RPMI8226 (cell line): ENCODE measurements around the gene PPP2R2C.

Experiments
- DNase-seq: peaks from one replicate; pipeline ENCODE4 v3.0.0-alpha.2; 2015

PPP2R2C gene

DNA sequence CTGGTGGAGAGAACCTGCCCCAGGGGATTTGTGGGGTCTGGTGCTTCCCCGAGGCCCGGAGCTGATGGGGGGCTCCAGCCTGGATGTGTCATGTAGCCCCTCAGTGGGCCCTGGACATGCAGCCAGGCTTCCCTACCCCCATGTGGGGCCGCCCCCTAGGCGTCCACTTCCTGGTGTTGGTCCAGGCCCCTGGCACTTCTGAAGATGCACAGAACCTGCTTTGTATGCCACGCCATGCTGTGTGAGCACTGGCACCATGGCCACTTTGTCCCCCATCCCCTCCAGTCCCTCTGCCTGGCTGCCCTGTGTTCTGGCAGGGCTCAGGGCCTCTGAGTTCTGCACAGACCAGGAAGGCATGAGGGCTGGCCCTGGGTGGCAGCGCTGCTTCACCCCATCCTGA, 173.6 kb downstream of the PPP2R2C start:
- DNase-seq, result no peak

DNA sequence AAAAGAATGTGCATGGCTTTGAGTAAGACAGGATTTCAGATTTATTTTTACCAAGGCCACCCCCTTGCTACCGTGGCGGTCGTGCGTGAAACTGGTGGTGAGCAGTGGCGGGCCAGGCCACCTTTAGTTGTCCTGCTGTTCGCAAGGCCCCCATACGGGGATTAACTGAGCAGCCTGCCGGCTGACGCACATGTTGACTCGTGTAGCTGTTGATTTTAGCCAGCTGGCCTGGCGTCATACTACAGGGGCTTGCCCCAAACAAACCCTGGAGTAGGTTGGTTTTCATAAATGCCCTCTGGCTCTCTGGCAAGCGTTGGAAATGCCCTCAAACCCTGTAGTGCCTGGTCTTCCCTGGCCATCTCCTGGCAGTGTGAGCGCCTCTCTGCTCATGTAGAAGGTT, 174.4 kb downstream of the PPP2R2C start:
- no peak for DNase-seq

DNA sequence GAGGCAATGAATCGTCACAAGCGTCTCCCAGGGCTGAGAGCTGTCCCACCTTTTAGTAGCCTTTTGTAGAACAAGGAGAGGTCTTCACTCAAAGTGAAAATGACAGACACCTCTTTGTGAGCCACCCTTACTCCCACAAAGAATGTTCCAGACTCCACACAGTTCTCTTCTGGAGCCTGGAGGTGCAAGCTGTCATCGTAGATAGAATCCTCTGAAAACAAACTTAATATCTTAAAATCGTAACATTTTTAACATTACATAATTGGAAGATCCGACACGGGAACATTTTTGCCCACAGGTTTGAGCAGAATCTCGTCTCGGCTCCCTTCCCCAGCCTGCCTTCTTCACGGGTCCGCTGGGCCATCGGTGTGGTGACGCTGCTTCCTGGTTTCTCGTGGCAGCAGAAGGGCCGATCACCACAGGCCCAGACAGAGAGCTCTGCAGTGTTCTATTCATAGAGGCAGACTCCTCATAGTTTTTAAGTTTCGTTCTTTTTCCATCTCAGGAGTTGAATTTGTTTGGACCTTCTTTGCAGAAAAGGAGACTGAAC, 175.1 kb downstream of the PPP2R2C start:
- DNase-seq, result no peak

GRCh38 chr4:6296026-6296425, 176.4 kb downstream of the PPP2R2C start:
- DNase-seq, result no peak

- no peak for DNase-seq
Observed at GRCh38 chr4:6295495-6295894, 176.9 kb downstream of the PPP2R2C start.

- no peak for DNase-seq
Observed at GRCh38 chr4:6294705-6295421, 177.6 kb downstream of the PPP2R2C start.

GRCh38 chr4:6293661-6294060, 178.8 kb downstream of the PPP2R2C start:
- no peak for DNase-seq

GRCh38 chr4:6293097-6293445, 179.3 kb downstream of the PPP2R2C start:
- DNase-seq, result no peak

DNA sequence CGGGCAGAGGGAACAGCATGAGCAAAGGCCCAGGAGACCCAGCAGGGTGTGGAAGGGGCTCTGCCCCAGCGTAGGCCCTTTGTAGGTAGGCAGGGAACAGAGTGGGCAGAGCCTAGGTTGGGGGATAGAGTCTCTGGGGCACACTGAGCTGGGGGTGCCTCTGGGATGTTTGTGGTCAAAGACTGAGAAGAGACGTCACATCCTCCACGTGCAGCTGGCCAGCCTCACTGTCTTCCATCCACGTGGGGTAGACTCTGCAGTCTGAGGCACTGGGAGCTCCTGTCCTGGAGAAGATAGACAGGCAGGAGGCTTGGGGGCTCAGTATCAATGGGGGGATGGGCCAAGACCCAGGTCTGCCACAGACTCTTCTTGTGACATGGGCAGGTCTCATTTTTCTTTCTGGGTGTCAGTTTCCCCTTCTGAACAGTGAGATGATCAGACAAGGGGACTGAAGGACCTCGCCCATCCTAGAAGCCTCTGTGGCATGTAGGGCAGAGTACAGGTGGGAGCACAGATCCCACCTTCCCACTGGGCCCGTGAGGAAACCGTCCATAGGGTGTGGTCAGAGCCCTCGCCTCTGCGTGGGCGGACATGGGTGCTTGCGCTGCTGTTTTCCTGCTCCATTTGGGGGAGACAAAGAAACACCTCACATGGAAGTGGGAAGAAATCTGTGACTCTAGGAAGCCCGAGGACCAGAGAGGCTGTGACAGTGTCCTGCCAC, 179.9 kb downstream of the PPP2R2C start:
- no peak for DNase-seq

- DNase-seq, result no peak
Observed at GRCh38 chr4:6291784-6292297, 180.6 kb downstream of the PPP2R2C start.

DNA sequence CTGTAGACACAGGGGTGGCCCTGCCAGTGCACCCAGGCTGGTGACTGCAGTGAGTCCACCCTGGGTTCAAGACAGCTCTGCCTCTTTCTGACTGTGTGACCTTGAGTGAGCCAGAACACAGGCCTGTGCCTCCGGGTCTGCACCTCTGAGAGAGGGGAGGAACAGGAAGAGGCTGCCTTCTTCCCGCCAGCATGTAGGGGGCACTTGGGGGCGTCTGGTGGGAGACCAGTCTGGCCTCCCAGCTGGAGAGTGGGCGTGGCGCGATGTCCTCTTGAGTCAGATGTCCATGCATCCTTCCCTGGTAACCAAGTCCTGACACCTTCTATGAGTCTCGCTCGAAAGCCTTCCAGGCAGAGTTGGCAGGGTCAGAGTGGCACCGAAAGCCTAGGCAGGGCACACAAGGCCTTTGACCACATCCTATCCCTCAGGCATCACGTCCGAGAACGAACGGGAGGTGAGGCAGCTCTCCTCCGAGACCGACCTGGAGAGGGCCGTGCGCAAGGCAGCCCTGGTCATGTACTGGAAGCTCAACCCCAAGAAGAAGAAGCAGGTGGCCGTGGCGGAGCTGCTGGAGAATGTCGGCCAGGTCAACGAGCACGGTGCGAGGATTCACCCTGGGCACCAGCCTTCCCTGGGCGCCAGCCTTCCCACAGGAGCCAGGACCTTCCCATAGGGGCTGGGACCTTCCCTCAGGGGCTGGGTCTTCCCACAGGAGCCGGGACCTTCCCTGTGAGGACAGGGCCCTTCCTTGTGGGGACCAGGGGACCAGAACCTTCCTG, 181.5 kb downstream of the PPP2R2C start:
- no peak for DNase-seq

GRCh38 chr4:6290256-6290655, 182.2 kb downstream of the PPP2R2C start:
- DNase-seq, result no peak

DNA sequence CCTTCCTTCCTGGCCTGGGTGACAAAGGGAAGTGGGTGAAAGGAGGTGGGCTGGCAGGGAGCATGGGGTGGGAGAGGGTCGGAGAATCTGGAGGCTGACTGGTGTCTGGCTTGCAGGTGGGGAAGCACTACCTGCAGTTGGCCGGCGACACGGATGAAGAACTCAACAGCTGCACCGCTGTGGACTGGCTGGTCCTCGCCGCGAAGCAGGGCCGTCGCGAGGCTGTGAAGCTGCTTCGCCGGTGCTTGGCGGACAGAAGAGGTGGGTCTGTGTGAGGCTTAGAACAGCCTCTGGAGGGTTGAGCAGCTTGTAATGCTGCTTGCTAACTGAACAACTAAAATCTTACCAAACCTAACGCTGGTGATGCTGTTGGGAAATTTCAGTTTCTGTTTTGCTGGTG, 183.5 kb downstream of the PPP2R2C start:
- DNase-seq, result no peak

GRCh38 chr4:6288342-6288741, 184.1 kb downstream of the PPP2R2C start:
- no peak for DNase-seq

DNA sequence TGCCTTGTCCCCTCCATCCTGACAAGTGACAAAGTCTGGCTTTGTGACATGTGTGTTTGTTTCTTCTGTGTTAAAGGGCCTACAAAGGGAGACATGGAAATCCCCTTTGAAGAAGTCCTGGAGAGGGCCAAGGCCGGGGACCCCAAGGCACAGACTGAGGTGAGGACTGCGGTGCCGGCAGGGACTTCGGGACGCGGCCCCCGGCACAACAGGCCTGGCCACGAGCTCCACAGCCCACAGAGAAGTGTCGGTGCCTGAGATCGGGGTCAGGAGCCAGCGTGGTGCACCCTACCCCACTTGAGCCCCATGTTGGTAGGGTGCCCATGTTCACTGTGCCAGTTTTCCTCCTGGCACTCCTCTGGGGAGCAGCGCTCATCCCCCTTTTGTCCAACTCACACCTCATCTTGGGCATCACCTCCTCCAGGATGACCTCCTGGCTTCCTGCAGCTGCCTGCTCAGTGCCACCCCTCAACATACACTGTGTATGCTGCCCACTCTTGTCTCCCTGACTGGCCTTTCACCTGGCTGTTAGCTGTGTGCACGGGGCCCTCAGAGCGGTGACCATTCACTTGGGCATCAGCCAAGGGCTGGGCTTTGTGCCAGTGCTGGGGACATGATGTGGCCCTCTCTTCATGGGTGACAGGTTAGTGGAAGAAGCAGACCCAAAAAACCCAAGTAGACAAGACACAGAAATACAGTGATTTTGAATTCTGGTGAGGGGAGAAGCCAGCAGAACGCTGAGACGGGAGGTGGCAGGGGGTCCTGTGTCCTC, 185.2 kb downstream of the PPP2R2C start:
- DNase-seq, result no peak

GRCh38 chr4:6283282-6283681, 189.1 kb downstream of the PPP2R2C start:
- DNase-seq, result no peak

DNA sequence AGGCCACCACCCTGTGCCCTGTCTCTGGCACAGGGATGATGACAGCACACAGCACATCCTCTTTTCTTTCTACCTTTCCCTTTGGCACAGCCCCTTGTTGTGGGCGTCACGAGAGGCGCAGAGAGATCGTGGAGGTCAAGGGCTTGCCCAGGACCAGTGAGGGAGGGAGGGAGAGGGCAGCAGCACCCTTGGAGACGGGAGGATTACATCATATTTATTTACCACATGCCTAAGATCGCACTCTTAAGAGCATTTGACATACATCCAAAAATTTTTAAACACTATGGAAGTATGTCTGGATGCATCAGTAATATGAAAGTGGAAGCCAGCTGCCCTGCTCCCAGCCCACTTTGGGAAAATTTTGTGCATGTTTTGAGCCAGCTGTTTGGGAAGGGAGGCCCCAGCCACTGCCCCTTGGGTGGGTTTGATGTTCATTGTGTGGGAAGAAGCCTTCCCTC, 190.1 kb downstream of the PPP2R2C start:
- DNase-seq, result no peak

DNA sequence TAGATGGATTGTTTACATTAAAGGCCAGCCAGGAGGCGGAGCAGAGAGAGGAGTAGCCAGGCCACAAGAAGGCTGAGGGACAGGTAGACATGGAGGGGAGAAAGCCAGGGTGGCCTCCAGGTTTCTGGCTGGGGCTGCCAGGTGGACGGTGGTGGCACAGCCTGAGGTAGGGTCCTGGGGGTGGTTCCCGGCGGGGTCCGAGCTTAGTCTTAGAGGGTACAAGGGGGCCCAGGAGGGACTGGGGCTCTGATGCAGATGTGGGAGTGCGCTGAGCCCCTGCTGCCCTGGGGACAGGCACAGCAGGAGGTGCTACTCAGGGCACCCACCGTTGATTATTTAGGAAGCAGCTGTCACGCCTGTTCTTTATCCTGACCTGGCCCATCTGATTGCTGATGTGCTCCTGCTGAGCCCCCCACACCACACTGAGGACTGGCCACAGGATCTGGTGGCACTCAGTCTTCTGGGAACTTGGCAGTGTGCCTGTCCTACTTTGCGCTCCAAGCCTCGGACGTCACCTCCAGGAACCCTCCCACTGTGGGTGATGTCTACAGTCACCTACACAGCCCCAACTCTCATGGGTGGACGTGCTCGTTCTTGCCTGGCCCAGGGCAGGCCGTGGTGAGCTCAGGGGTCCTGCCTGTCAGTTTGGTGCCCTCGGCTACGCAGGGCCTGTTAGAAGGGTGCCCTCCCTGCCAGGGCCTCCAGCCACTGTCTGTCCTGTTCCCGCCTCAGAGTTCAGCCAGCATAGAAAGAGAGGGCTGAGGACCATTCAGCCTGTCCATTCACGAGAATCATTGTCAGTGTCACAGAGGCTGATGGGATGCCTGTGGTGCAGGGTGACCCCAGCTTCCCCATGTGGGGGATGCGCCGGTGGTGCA, 190.7 kb downstream of the PPP2R2C start:
- no peak for DNase-seq

DNA sequence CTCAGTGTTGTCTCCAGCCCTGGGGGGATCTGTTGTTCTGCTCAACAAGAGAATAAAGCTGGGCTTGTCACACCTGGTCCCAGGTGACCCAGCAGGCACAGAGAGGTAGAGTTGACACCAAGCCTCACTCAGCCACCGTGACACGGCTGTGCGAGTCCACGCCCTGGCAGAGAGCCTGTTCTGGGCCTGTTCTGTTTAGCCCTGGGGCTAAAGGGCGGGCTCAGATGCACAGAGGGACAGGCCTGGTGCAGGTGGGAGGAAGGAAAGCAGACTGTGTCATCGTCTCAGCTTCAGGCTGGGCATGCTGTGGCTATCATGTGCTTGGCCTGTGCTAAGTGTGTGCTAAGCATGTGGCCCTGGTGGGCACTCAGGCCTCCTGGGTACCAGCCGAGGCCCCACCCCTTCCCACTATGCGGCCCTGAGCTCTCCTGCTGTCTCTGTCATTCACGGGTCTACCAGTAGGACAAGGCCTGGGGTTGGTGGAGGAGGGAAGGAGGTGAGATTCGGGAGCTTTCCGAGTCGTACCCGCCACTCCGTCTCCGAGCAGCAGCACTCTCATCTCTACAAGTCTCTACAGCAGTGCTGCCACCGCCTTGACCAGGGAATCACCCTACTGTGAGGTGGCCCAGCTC, 191.9 kb downstream of the PPP2R2C start:
- DNase-seq, result no peak

GRCh38 chr4:6279582-6280289, 192.7 kb downstream of the PPP2R2C start:
- DNase-seq, result no peak
